ENCODE measurements around the gene KCMF1. TPM values are rescaled to one million over a fixed set of nuclear protein-coding genes. Genes with fewer than 3 reads are reported as not detected.

KCMF1 gene
- total RNA-seq, 5 donors from 2014 or later (not counting 1 experiment from before 2014, with no cell fraction given): 56.7 to 62.5 (median 60.3) TPM

GRCh38 chr2:84927275-84927627 is 43.7 kb upstream of the KCMF1 start:
- Mint-ChIP-seq H3K4me3 (peak overlapping the region; percentile 91 to 97 (median 92)), H3K36me3 (no peaks in the 10 kb centered on the region), H3K27ac (peak overlapping the region; percentile 95 to 97), H3K9me3 (no peaks in the 10 kb centered on the region), H3K27me3 (no peaks in the 10 kb centered on the region), H3K4me1 (peaks cover 45 to 60% (median 49%) of the 10 kb centered on the region in 3 donors)
- Histone ChIP-seq H3K27me3 (replicated peaks in 1 of 2; ENCODE audit: control insufficient read depth in 2 of 2, extremely low read depth in 1 of 2, insufficient read depth in 2 of 2, low read length in 1 of 2) (no peaks in the 10 kb centered on the region), H3K4me1 (ENCODE audit: control insufficient read depth in 1 of 2, extremely low read depth in 1 of 2, insufficient read depth in 2 of 2, low read length in 2 of 2) (peaks cover 15 to 63% of the 10 kb centered on the region in 2 experiments), H3K9me3 (no peaks in the 10 kb centered on the region), H3K36me3 (ENCODE audit: control insufficient read depth in 2 of 2, extremely low read depth in 1 of 2, insufficient read depth in 1 of 2, low read length in 1 of 2) (no peaks in the 10 kb centered on the region), H3K4me3 (ENCODE audit: control insufficient read depth in 1 of 2, extremely low read depth in 1 of 2, low read length in 1 of 2) (peak overlapping the region in 1 of 2 donors; percentile 61), H3K27ac (ENCODE audit: low read length) (no peak overlapping the region)
- no peak for ATAC-seq (replicated peaks in 1 of 4)
- POLR2A ChIA-PET: no interaction called here
- WGBS (ENCODE audit: insufficient coverage): 79% methylated on average over 2 of the region's 3 CpGs
- CTCF ChIA-PET: interaction anchor here (1.1 to 2.7 kb wide), 4 partner anchors 46 to 296 kb away, joined by 6 to 41 read pairs (median 14); partner anchors contain the start of gene TRABD2A (in 1 of the 2)
- no peak for DNase-seq

GRCh38 chr2:84931384-84931821 is 39.6 kb upstream of the KCMF1 start:
- no peak for ATAC-seq (replicated peaks in 1 of 4)
- peaks cover 2% of the 10 kb centered on the region for H3K36me3 Mint-ChIP-seq
- H3K4me3 ChIP-seq (ENCODE audit: control insufficient read depth in 1 of 2, extremely low read depth in 1 of 2, low read length in 1 of 2): no peak overlapping the region

GRCh38 chr2:84938194-84938879 is 32.6 kb upstream of the KCMF1 start:
- Histone ChIP-seq H3K4me1 (ENCODE audit: control insufficient read depth in 1 of 2, extremely low read depth in 1 of 2, insufficient read depth in 2 of 2, low read length in 2 of 2) (peaks cover 8 to 30% of the 10 kb centered on the region in 2 experiments), H3K9me3 (no peaks in the 10 kb centered on the region), H3K27ac (ENCODE audit: low read length) (peak overlapping the region; percentile 93), H3K36me3 (ENCODE audit: control insufficient read depth in 2 of 2, extremely low read depth in 1 of 2, insufficient read depth in 1 of 2, low read length in 1 of 2) (no peaks in the 10 kb centered on the region), H3K27me3 (replicated peaks in 1 of 2; ENCODE audit: control insufficient read depth in 2 of 2, extremely low read depth in 1 of 2, insufficient read depth in 2 of 2, low read length in 1 of 2) (no peaks in the 10 kb centered on the region), H3K4me3 (ENCODE audit: control insufficient read depth in 1 of 2, extremely low read depth in 1 of 2, low read length in 1 of 2) (peak overlapping the region in 1 of 2 donors; percentile 20)
- DNase-seq (peak in 1 of 35 experiments; percentile 68), ATAC-seq (replicated peaks in 1 of 4) (peak; percentile 50 to 78 (median 64))
- no peaks in the 10 kb centered on the region for H3K27me3 Mint-ChIP-seq
- peaks cover 5% of the 10 kb centered on the region for H3K36me3 Mint-ChIP-seq
- WGBS (ENCODE audit: insufficient coverage): no CpG with 5 or more reads among the region's 5 CpGs
- no peaks in the 10 kb centered on the region for H3K9me3 Mint-ChIP-seq
- peaks cover 13 to 41% (median 26%) of the 10 kb centered on the region in 3 donors for H3K4me1 Mint-ChIP-seq
- peak overlapping the region; percentile 94 to 97 for H3K27ac Mint-ChIP-seq
- H3K4me3 Mint-ChIP-seq: peak overlapping the region; percentile 61 to 69 (median 62)
- CTCF ChIA-PET: interaction anchor here (0.6 to 3.1 kb wide), 6 partner anchors 12 to 80 kb away, joined by 3 to 32 read pairs (median 5); partner anchors contain the start of gene KCMF1 (in 1 of the 2)
- POLR2A ChIA-PET: interaction anchor here (0.6 to 0.7 kb wide), 4 partner anchors 36 to 441 kb away, joined by 3 to 5 read pairs (median 4); no protein-coding TSS in a partner anchor

More at GRCh38 chr2:84931384-84931821, 39.6 kb upstream of the KCMF1 start:
- no peak for DNase-seq
- Mint-ChIP-seq H3K4me1 (peaks cover 25 to 38% (median 27%) of the 10 kb centered on the region in 3 donors), H3K27ac (peak overlapping the region; percentile 8 to 26), H3K4me3 (no peak overlapping the region), H3K9me3 (no peaks in the 10 kb centered on the region), H3K27me3 (no peaks in the 10 kb centered on the region)
- Histone ChIP-seq H3K27me3 (replicated peaks in 1 of 2; ENCODE audit: control insufficient read depth in 2 of 2, extremely low read depth in 1 of 2, insufficient read depth in 2 of 2, low read length in 1 of 2) (no peaks in the 10 kb centered on the region), H3K9me3 (no peaks in the 10 kb centered on the region), H3K27ac (ENCODE audit: low read length) (no peak overlapping the region), H3K4me1 (ENCODE audit: control insufficient read depth in 1 of 2, extremely low read depth in 1 of 2, insufficient read depth in 2 of 2, low read length in 2 of 2) (peaks cover 7 to 29% of the 10 kb centered on the region in 2 experiments), H3K36me3 (ENCODE audit: control insufficient read depth in 2 of 2, extremely low read depth in 1 of 2, insufficient read depth in 1 of 2, low read length in 1 of 2) (no peaks in the 10 kb centered on the region)
- WGBS (ENCODE audit: insufficient coverage): 100% methylated on average over 1 of the region's 1 CpG
- ChIA-PET CTCF (interaction anchor here in 1 of 2 donors (0.7 kb wide), 1 partner anchor 190 kb away, joined by 3 read pairs; no protein-coding TSS in a partner anchor), POLR2A (no interaction called here)

GRCh38 chr2:84939426-84940087 is 31.4 kb upstream of the KCMF1 start:
- peak overlapping the region; percentile 93 for H3K27ac ChIP-seq (ENCODE audit: low read length)

GRCh38 chr2:84940088-84940470 is 30.9 kb upstream of the KCMF1 start:
- peak overlapping the region in 1 of 2 donors; percentile 20 for H3K4me3 ChIP-seq (ENCODE audit: control insufficient read depth in 1 of 2, extremely low read depth in 1 of 2, low read length in 1 of 2)
- peaks cover 24 to 47% (median 33%) of the 10 kb centered on the region in 3 donors for H3K4me1 Mint-ChIP-seq
- H3K36me3 Mint-ChIP-seq: peaks cover 5% of the 10 kb centered on the region
- 90% methylated on average over 2 of the region's 3 CpGs for WGBS (ENCODE audit: insufficient coverage)
- H3K9me3 Mint-ChIP-seq: no peaks in the 10 kb centered on the region
- peak overlapping the region; percentile 94 to 97 for H3K27ac Mint-ChIP-seq
- DNase-seq (no peak), ATAC-seq (replicated peaks in 1 of 4) (no peak)
- H3K4me3 Mint-ChIP-seq: peak overlapping the region; percentile 62 to 74 (median 69)
- H3K27me3 Mint-ChIP-seq: no peaks in the 10 kb centered on the region
- H3K27ac ChIP-seq (ENCODE audit: low read length): peak overlapping the region; percentile 93
- peaks cover 8 to 31% of the 10 kb centered on the region in 2 experiments for H3K4me1 ChIP-seq (ENCODE audit: control insufficient read depth in 1 of 2, extremely low read depth in 1 of 2, insufficient read depth in 2 of 2, low read length in 2 of 2)
- no peaks in the 10 kb centered on the region for H3K36me3 ChIP-seq (ENCODE audit: control insufficient read depth in 2 of 2, extremely low read depth in 1 of 2, insufficient read depth in 1 of 2, low read length in 1 of 2)
- no peaks in the 10 kb centered on the region for H3K9me3 ChIP-seq
- H3K27me3 ChIP-seq (replicated peaks in 1 of 2; ENCODE audit: control insufficient read depth in 2 of 2, extremely low read depth in 1 of 2, insufficient read depth in 2 of 2, low read length in 1 of 2): no peaks in the 10 kb centered on the region
- POLR2A ChIA-PET: interaction anchor here (0.7 to 1.4 kb wide), 5 partner anchors 23 to 94 kb away, joined by 3 to 9 read pairs (median 5); partner anchors contain the start of genes KCMF1 (in 1 of the 2) and TMSB10 (in 1 of the 2)
- CTCF ChIA-PET: interaction anchor here (0.6 to 3.1 kb wide), 11 partner anchors 14 to 360 kb away, joined by 3 to 32 read pairs (median 5); partner anchors contain the start of gene KCMF1 (in 1 of the 2)

More at GRCh38 chr2:84939426-84940087, 31.4 kb upstream of the KCMF1 start:
- Mint-ChIP-seq H3K9me3 (no peaks in the 10 kb centered on the region), H3K4me1 (peaks cover 19 to 41% (median 28%) of the 10 kb centered on the region in 3 donors), H3K27me3 (no peaks in the 10 kb centered on the region), H3K27ac (peak overlapping the region; percentile 94 to 97), H3K4me3 (peak overlapping the region; percentile 62 to 74 (median 69)), H3K36me3 (peaks cover 5% of the 10 kb centered on the region)
- POLR2A ChIA-PET: interaction anchor here (0.5 to 1.4 kb wide), 9 partner anchors 23 to 599 kb away, joined by 3 to 9 read pairs (median 4); partner anchors contain the start of genes KCMF1 (in 1 of the 2), MAT2A (in 1 of the 2) and TMSB10 (in 1 of the 2)
- Histone ChIP-seq H3K4me1 (ENCODE audit: control insufficient read depth in 1 of 2, extremely low read depth in 1 of 2, insufficient read depth in 2 of 2, low read length in 2 of 2) (peaks cover 8 to 30% of the 10 kb centered on the region in 2 experiments), H3K4me3 (ENCODE audit: control insufficient read depth in 1 of 2, extremely low read depth in 1 of 2, low read length in 1 of 2) (peak overlapping the region in 1 of 2 donors; percentile 20), H3K9me3 (no peaks in the 10 kb centered on the region), H3K36me3 (ENCODE audit: control insufficient read depth in 2 of 2, extremely low read depth in 1 of 2, insufficient read depth in 1 of 2, low read length in 1 of 2) (no peaks in the 10 kb centered on the region), H3K27me3 (replicated peaks in 1 of 2; ENCODE audit: control insufficient read depth in 2 of 2, extremely low read depth in 1 of 2, insufficient read depth in 2 of 2, low read length in 1 of 2) (no peaks in the 10 kb centered on the region)
- ATAC-seq (replicated peaks in 1 of 4) (peak; percentile 82 to 89 (median 88)), DNase-seq (peak in 34 of 35 experiments; percentile 36 to 89 (median 69))
- CTCF ChIA-PET: interaction anchor here (0.6 to 3.1 kb wide), 13 partner anchors 14 to 361 kb away, joined by 3 to 32 read pairs (median 4); partner anchors contain the start of gene KCMF1 (in 1 of the 2)
- WGBS (ENCODE audit: insufficient coverage): 23% methylated on average over 5 of the region's 9 CpGs

Measured in T-cell (primary cell).